GM12872 (cell line): ENCODE measurements around the gene TBCCD1.

Experiments used
- TF ChIP-seq, protein P1 (sequence below): IDR thresholded peaks from 3 replicates; pipeline ENCODE4 v1.5.1; 2011; ENCODE audit warnings: low read depth, mild to moderate bottlenecking, low read length, moderate library complexity; ENCODE audit not compliant: insufficient read depth

Gene TBCCD1

DNA sequence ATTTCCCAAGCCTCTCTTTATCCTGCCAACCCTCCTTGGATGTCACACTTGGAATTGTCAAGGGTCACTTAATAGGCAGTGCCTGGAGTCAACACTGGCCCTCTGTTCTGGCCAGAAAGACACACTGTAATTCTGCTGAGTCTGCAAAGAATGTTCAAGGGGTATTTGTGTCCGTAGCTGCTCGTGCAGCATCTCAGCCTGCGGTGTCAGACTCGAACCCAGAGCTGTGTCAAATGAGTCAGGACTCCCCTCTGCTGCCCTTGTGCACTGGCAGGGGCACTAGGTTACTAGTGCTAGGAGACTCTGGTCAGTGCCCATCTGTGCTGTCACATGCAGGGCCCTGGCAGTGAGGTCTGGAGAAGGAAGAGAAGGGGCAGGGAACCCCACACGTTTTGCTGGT lies 44.9 kb upstream of the TBCCD1 start:
- TF ChIP-seq, protein P1, sequence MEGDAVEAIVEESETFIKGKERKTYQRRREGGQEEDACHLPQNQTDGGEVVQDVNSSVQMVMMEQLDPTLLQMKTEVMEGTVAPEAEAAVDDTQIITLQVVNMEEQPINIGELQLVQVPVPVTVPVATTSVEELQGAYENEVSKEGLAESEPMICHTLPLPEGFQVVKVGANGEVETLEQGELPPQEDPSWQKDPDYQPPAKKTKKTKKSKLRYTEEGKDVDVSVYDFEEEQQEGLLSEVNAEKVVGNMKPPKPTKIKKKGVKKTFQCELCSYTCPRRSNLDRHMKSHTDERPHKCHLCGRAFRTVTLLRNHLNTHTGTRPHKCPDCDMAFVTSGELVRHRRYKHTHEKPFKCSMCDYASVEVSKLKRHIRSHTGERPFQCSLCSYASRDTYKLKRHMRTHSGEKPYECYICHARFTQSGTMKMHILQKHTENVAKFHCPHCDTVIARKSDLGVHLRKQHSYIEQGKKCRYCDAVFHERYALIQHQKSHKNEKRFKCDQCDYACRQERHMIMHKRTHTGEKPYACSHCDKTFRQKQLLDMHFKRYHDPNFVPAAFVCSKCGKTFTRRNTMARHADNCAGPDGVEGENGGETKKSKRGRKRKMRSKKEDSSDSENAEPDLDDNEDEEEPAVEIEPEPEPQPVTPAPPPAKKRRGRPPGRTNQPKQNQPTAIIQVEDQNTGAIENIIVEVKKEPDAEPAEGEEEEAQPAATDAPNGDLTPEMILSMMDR = no peak

DNA sequence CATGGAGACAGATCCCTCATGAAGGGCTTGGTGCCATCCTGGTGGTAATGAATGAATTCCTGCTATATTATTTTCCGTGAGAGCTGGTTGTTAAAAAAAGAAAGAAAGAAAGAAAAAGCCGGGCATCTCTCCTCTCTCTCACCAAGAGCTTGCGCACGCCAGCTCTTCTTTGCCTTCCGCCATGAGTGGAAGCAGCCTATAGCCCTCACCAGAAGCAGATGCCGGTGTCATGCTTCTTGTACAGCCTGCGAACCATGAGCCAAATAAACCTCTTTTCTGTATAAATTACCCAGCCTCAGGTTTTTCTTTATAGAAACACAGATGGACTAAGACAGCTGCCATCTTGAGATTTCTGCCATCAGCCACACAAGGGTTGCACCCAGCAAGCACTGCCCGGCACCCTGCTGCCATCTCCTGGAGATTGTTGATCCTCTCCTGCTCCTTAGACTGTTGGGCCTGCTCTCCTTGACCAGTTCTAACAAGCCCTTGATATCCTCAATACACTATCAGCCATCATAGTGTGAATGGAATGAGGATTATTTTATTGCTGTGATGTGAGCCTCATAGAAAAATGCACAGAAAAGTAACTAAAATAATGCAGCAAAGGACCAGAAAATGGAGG lies 42.2 kb upstream of the TBCCD1 start:
- TF ChIP-seq, protein P1 = peak; percentile 35; the same call in 1 of the 3 replicates

DNA sequence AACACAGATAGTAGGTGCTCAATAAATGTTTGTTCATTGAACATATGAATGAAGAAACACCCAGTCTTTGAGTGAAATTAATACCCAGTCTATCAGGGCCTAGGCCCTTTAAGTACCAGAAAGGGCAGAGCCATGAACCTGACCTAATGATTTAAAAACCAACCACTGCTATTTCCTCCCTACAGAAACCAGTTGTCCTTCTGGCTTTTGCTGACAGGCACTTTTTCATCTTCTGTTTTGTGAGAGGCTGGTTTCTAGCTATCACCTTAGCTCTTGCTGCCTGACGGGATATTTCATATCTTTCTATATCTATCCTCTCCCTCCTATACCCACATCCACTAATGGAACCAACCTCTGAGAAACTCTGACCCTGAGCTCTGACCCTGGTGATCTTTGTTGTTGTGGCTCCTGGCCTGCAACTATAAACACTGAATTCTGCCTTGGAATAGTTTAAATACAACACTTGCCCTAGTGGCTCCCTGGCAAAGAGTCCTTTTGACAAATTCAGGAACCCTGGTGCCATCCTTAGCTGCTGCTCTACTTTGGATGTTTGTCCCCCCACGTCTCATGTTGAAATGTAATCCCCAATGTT lies 41.6 kb upstream of the TBCCD1 start:
- TF ChIP-seq, protein P1 = no peak

DNA sequence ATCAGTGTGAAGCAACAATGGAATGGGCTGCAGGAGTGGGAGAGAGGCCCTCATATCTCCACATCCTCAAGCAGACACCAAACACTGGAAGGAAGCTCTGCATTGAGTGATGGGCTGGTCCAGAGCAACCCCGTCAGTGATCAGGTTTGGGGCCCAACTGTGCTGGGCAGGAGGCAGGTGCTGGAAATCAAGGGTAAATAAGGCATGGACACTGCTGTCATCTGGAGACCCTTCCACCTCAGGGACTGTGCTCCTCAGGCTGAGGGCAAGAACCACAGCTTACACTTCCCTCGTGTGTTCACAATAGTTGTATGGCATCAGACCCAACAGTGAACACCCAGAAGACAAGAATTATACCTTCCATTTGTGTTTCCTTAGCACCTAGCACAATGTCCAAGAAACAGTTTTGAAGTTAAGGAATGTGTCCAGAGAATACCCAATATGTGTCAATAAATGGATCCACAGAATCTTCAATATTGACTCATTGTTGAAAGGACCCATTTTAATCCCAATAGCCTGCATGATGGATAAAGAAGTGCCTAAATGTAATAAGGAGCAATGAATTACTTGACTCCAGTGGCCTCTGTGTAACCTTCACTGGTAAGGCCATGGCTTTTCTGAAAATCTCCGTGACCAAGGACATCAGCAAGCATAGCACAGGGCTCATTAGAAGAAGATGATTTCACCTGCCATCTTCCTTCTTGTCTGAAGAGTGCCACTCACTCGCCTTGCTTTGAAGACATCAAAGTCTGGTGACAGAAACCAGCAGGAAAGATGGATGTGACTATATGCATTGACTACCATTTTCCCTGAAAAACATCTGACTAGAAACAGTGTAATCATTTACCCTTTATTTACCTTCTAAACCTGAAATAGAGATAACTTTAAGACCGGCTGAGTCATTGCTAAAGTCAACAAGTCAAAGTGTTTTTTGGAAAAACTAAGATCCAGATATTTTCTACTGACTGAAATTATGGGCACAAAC lies 38.7 kb upstream of the TBCCD1 start:
- TF ChIP-seq, protein P1 = no peak

DNA sequence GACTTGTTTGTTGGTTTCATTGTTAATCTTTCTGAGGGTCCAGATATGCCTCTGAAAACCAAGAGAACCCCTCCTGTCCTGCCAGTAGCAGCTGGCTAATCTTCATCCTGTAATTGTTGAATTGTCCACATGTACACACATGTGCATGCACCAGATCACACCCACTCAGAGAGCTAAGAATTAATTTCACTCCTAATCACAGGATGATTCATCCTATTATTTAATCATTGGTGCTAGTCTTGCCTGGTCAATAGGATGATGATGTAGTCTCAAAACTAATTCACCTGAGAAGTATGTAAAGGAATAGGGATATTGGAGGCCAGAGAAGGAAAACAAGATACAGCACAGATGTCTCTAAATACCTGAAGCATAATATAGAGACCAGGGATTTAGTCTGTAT lies 37.9 kb upstream of the TBCCD1 start:
- TF ChIP-seq, protein P1 = no peak

DNA sequence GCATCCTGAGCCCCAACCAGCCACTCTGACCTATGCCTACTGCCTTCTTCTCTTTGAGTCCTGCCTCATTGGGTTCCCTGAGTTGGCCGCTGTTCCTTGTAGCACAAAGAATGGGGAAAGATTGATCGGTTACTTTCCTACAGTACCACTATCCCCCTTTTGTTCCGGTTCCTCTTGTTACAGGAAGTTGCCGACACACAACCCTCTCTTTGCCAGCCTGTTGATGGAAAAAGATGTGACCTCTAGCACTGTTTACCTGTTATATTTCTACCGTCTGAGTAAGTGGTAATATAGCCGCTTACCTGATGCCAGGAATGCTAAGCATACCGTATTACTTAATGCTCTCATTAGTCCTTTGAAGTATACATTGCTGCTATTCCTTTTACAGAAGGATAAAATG lies 36.0 kb upstream of the TBCCD1 start:
- TF ChIP-seq, protein P1 = no peak

DNA sequence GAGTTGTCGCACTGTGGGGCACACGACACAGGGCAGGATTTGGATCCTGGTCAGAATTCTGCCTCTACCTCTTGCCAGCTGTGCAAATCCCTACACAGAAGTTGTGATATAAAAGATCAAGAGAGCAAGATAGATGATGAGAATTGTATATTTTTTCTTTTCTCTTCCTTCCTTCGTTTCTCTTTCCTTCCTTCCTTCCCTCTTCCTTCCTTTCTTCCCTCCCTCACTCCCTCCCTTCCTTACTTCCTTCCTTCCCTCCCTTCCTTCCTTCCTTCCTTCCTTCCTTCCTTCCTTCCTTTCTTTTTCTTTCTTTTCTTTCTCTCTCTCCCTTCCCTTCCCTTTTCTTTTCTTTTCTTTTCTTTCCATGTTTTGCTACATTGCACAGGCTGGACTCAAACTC lies 33.8 kb upstream of the TBCCD1 start:
- TF ChIP-seq, protein P1 = no peak
